ENCODE results near the gene DENND1B. TPM values are rescaled to one million over a fixed set of nuclear protein-coding genes. Genes with fewer than 3 reads are reported as not detected.

Gene DENND1B
- total and polyA plus RNA-seq, 12 donors, result 1.7 to 14.3 (median 6.5) TPM

DNA sequence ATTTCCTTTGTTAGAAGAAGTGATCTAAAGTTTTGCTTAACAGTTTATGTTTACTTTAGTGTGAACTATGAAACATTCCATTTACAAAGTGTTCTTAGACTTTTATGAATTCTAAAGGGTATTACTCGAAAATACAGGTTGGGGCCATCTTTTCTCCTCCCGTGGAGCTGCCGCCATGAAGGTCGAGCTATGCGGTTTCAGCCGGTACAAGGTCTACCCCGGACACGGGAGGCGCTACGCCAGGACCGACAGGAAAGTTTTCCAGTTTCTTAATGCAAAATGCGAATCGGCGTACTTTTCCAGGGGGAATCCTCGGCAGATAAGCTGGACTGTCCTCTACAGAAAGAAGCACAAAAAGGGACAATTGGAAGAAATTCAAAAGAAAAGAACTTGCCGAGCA, 39.8 kb downstream of the DENND1B start:
- TF ChIP-seq, protein P1, sequence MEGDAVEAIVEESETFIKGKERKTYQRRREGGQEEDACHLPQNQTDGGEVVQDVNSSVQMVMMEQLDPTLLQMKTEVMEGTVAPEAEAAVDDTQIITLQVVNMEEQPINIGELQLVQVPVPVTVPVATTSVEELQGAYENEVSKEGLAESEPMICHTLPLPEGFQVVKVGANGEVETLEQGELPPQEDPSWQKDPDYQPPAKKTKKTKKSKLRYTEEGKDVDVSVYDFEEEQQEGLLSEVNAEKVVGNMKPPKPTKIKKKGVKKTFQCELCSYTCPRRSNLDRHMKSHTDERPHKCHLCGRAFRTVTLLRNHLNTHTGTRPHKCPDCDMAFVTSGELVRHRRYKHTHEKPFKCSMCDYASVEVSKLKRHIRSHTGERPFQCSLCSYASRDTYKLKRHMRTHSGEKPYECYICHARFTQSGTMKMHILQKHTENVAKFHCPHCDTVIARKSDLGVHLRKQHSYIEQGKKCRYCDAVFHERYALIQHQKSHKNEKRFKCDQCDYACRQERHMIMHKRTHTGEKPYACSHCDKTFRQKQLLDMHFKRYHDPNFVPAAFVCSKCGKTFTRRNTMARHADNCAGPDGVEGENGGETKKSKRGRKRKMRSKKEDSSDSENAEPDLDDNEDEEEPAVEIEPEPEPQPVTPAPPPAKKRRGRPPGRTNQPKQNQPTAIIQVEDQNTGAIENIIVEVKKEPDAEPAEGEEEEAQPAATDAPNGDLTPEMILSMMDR (IDR thresholded peaks at IDR 0.05), result no peak
- TF ChIP-seq POLR2A (IDR thresholded peaks at IDR 0.05), result no peak
- Histone ChIP-seq H3K27ac (no peak overlapping the region), H3K4me1 (replicated peaks in 1 of 2) (peaks cover 0 to 11% of the 10 kb centered on the region in 2 donors), H3K27me3 (no peaks in the 10 kb centered on the region), H3K4me3 (no peak overlapping the region), H3K9me3 (replicated peaks in 1 of 3) (no peaks in the 10 kb centered on the region), H3K36me3 (replicated peaks in 1 of 2) (no peaks in the 10 kb centered on the region)
- DNase-seq, result no peak
- WGBS, 4 donors, result 93 to 98% (median 97%) methylated on average over 16 of the region's 16 CpGs
- intact Hi-C loops (cut with DNase I), result no loop called here

GRCh38 chr1:197733324-197733723, 42.0 kb downstream of the DENND1B start:
- H3K4me3 ChIP-seq, result no peak overlapping the region
- DNase-seq, result no peak
- no peak overlapping the region for H3K27ac ChIP-seq
- TF ChIP-seq, protein P1 (IDR thresholded peaks at IDR 0.05), result no peak
- no peak for TF ChIP-seq POLR2A (IDR thresholded peaks at IDR 0.05)
- no peaks in the 10 kb centered on the region for H3K9me3 ChIP-seq (replicated peaks in 1 of 3)
- no peaks in the 10 kb centered on the region for H3K36me3 ChIP-seq (replicated peaks in 1 of 2)
- 79 to 86% (median 83%) methylated on average over 5 of the region's 5 CpGs for WGBS, 4 donors
- no peaks in the 10 kb centered on the region for H3K27me3 ChIP-seq
- intact Hi-C loops (cut with DNase I), result no loop called here
- H3K4me1 ChIP-seq (replicated peaks in 1 of 2), result peaks cover 0 to 4% of the 10 kb centered on the region in 2 donors

GRCh38 chr1:197732187-197732586, 43.1 kb downstream of the DENND1B start:
- H3K9me3 ChIP-seq (replicated peaks in 1 of 3), result no peaks in the 10 kb centered on the region
- H3K4me3 ChIP-seq, result no peak overlapping the region
- TF ChIP-seq, protein P1 (IDR thresholded peaks at IDR 0.05), result no peak
- TF ChIP-seq POLR2A (IDR thresholded peaks at IDR 0.05), result no peak
- DNase-seq, result no peak
- no peak overlapping the region for H3K27ac ChIP-seq
- intact Hi-C loops (cut with DNase I), result no loop called here
- no peaks in the 10 kb centered on the region for H3K36me3 ChIP-seq (replicated peaks in 1 of 2)
- no peaks in the 10 kb centered on the region for H3K27me3 ChIP-seq
- WGBS, 4 donors, result 74 to 98% (median 96%) methylated on average over 2 of the region's 2 CpGs
- H3K4me1 ChIP-seq (replicated peaks in 1 of 2), result no peaks in the 10 kb centered on the region

DNA sequence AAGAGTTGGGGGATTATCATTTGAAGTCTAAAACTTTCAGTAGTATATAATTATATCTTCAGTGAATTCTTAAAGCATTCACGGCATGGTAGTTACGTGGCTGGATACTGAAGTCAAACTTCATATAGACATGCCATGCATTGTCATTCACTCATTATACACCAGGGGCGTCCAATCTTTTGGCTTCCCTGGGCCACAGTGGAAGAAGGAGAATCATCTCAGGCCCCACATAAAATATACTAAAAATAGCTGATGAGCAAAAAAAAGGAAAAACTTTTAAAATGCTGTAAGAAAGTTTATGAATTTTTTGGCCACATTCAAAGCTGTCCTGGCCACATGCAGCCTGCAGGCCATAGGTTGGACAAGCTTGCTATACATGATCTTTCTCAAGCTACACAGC, 43.8 kb downstream of the DENND1B start:
- Histone ChIP-seq H3K27me3 (no peaks in the 10 kb centered on the region), H3K36me3 (replicated peaks in 1 of 2) (no peaks in the 10 kb centered on the region), H3K4me3 (no peak overlapping the region), H3K9me3 (replicated peaks in 1 of 3) (no peaks in the 10 kb centered on the region), H3K27ac (no peak overlapping the region), H3K4me1 (replicated peaks in 1 of 2) (no peaks in the 10 kb centered on the region)
- no peak for DNase-seq
- WGBS, 4 donors, result 93 to 98% (median 96%) methylated on average over 3 of the region's 3 CpGs
- TF ChIP-seq POLR2A (IDR thresholded peaks at IDR 0.05), result no peak
- TF ChIP-seq, protein P1 (IDR thresholded peaks at IDR 0.05), result no peak
- intact Hi-C loops (cut with DNase I), result no loop called here
